Fibroblast of skin of left quadriceps (primary cell): ENCODE measurements around the gene CIAO1.
"Not testable (repeated sequence)": the region's sequence is repeated elsewhere in the genome, so short reads cannot be mapped to it uniquely, and the experiment has no call there.

Source experiments
- DNase-seq, 2 experiments: peaks; one replicate each; pipeline ENCODE4 v3.0.0-alpha.2; 2013; ENCODE audit warnings: low read depth in 2 of 2

The CIAO1 gene

DNA sequence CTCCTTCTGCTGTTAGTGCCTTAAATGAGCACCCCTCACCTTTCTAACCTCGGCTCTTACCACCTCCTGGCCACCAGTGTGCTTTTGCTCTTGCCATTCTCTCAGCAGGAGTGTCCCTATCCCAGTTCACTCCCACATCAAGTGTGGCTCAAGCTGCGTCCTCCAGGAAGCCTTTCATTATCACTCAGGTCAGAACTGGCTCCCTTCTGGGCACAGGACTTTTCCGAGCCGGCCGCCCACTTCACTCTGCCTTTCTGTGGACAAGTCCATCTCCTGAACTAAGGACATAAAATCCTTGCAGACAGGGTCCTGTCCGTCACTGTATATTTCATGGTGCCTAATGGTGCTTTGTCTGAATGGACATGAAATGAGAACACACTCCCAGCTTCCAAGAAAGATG lies 15.8 kb upstream of the CIAO1 start:
- DNase-seq: no peak

DNA sequence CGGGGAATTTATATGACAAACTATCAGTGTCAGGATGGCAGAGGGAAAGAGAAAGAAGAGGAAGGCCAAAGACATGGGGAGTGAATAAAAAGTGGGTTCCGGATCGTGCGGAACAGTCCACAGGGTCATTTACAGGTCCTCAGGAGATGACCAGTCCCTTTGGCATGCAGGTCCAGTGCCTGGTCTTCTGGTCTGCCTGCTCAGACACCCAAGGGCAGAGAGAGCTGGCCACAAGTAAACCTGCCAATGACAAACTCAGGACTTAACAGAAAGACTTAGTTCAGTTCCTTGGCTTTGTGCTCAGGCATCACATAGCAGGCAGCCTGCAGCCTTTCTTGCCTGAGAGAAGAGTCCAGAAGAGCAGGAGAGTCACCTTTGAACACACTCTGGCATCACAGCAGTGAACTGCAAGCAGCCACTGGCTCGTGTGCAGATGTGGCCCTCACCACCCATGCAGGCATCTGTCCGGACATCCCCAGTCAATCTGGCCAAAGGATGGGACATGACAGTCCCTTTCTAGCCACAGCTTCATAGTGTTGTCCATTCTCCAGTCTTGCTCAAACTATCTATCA lies 14.2 kb upstream of the CIAO1 start:
- DNase-seq: peak in 1 of 2 experiments; percentile 34

- no peak for DNase-seq
Measured at GRCh38 chr2:96252526-96252925, 13.5 kb upstream of the CIAO1 start.

- DNase-seq: no peak
Measured at GRCh38 chr2:96253006-96253405, 13.0 kb upstream of the CIAO1 start.

GRCh38 chr2:96254571-96254970 lies 11.5 kb upstream of the CIAO1 start:
- DNase-seq: no peak

DNA sequence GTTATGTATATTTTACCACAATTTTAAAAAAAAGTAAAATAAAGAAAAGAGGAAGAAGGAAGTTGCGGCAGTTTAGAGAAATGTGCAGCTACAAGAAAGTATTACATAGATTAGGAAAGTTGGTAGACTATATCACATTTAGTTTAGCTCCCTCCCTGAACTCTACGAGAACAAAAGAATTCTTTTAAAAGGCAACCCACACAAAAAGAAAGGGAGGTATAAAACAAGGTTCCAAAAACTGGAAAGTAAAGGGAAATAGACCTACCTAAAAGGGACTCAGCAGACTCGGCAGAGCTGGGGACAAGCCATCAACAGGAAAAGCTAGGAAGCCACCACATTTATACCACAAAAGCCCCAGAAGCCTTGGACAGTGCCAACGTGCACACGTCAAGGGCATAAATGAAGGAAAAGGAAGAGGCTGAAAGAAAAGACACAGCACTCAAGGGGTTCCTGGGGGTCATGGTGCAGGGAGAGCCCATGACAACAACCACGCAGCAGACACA lies 9.4 kb upstream of the CIAO1 start:
- DNase-seq: no peak

DNA sequence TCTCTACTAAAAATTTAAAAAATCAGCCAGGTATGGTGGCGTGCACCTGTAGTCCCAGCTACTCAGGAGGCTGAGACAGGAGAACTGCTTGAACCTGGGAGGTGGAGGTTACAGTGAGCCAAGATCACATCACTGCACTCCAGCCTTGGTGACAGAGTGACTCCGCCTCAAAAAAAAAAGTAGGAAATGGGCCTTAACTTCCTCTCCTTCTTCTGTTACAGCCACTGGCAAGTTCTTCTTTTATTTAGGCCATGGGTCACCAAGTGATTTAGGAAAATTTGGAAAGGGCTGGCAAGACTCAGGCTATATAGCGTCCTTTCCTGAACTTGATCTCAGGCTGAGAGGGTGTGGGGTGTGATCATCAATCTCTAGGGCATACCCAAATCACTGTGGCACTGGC lies 8.3 kb upstream of the CIAO1 start:
- DNase-seq: not testable (repeated sequence)

GRCh38 chr2:96258166-96259022 lies 7.6 kb upstream of the CIAO1 start:
- no peak for DNase-seq

GRCh38 chr2:96259497-96259921 lies 6.5 kb upstream of the CIAO1 start:
- DNase-seq: no peak

DNA sequence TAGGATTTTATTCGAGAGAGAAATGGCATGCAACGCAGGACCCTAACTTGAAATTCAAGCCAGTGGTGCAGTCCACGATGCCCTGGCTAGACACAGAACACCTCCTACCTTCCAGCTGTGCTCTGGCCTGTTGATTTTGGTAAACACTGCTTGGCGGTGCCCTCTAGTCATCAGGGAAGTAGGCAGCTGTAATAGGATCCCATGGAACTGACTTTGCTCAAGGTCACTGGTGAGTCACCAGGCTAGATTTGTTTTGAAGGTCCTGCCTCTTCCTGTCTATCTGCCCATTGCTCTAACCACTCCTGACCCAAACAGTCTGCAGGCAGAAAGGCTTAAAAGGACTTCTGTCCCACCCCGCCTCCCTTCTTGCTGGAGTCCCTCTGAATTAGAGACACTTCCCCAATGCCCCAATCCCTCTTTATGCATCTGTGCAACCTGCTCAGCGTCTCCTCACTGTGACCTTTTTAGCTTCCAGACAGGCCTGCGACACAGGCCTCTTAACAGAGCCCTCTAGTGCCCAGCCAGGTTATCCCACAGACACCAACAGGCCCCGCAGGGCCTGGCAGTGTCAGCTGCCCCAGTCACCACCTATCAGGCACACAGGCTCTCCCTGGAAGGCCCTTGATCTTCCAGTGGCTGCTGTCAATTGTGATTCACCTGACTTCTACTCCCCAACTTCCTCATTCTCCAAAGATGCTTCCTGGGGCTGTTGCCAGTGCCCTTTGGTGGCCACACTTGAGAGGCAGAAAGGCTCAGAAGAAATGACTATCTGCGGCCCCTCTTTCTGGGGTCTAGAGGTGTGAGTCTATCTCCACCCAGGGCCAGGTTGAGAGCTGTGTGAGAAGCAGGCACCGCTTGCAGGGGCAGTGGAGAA lies 5.4 kb upstream of the CIAO1 start:
- peak in 1 of 2 experiments; percentile 25 for DNase-seq

DNA sequence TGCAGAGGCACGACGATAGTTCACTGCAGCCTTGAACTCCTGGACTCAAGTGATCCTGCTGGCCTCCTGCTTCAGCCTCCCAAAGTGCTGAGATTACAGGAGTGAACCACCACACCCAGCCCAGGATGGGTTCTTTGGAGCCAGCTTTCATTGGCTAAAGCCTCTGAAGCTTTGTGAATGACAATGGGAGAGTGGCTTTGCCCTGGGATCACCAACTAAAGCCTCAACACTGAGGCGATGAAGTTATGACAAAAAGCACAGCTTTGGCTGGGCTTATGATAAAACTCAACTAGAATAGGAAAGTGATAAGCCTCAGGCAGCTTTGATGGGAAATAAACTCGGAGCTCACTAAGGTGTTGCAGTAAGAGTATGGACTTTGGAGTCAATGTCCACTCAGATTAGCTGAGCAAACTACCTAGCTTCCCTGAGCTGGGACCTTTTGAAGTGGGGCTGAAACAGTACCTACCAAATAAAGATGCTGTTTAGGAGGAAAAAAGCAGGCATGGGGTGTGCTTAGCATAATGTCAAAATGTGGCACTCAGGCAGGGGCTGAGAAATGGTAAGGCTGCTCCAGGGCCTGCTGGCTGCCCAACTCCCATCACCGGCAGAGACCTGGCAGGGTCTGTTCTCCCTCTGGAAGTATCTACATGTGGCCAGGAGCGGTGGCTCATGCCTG lies 4.6 kb upstream of the CIAO1 start:
- no peak for DNase-seq

DNA sequence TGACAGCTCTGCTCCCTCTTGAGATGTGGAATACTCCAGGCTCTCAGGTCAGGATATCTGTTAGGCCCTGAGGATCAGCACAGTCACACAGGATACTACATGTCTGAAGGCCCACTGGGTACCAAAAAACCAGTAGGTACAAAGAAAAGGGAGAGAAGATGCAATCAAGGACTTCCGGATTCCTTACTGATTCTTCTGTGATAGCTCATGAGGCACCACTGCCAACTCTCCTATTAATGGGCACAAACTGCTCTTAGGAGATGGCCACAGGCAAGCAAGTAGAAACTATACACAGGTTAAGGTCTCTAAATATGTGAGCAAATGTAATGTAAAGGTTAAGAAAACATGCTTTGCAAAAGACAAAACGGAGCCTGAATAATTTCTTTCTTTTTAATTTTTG lies 3.7 kb upstream of the CIAO1 start:
- no peak for DNase-seq

GRCh38 chr2:96264086-96264485 lies 1.9 kb upstream of the CIAO1 start:
- no peak for DNase-seq

DNA sequence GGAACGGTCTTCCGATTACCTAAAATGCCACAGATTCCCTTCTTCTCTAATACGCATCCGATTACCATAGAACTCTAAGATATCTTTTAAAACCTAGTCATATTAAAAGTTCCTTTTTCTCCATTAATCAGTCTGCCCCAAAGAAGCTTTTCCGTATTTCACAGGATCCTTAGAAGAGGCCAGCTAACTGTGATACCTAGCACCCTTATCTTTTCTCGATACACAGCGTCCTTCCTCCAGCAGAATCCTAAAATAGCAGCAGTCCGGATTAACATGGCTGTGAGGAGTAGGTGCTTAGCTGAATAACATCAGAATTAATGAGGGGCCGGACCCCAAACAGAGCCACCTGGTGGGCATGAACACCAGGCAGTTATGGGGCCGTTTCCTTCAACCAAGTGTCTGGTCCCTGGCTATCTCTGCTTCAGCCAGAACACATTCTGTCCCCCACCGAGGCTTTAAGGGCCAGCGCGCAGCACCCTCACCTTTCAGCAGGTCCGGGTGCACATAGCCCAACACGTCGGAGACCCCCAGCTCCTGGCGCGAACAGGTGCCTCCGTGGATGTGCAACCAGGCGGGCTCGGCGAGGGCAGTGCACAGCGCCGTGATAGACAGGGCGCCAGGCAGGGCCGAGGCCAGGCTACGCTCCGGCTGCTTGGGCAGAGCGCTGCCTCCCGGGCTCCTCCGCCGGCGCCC lies 1.2 kb upstream of the CIAO1 start:
- no peak for DNase-seq

DNA sequence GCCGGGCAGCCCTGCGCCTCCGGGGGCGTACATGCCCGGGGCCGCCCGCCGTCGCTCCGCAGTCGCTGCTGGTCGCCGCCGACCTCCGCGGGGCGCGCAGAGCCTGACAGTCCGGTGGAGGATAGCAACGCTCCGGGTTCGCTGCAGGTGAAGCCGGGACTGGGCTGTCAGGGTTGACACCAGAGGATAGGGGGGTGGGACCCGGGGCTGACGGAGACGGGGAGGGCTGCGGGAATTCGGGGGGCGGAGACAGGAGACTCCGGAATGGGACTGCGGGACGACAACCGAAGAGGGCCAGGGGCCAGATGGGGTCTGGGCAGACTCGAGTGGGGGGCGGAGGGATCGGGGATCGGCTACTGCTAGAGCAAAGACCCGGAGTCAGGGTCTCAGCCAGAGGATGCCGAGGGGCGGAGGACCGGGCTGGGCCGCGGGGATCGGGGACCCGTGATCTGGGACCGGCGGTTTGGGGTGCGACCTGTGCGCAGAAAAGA lies 631 bp upstream of the CIAO1 start:
- DNase-seq: no peak

DNA sequence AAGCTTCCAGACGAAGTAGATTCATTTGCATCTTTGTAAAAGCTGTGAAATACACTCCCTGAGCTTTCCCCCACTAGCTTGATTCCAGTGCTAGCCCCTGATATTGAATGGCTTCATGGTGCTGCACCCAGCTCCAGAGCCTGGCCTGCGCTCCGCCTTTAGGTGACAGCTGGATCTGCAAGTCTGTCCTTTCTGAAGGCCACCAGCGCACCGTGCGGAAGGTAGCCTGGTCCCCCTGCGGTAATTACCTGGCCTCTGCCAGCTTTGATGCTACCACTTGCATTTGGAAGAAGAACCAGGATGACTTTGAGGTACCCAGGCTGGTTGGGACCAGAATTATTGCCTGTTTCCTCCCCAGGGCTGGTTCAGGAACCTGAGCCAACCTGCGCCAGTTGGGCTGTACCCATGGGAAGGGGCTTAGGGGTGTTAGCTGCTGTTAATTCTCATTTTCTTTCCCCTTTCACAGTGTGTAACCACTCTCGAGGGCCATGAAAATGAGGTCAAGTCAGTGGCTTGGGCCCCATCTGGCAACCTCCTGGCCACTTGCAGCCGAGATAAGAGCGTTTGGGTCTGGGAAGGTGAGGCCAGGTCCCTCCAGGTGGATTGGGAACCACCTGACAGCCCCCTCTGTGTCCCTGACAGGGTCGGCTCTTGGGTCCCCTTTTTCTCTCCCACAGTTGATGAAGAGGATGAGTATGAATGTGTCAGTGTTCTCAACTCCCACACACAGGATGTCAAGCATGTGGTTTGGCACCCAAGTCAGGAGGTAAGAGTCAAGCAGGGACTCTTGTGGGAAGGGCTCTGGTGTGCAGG lies 1.3 kb downstream of the CIAO1 start:
- DNase-seq: no peak

- DNase-seq: no peak
Measured at GRCh38 chr2:96271995-96272394, 6.0 kb downstream of the CIAO1 start.

DNA sequence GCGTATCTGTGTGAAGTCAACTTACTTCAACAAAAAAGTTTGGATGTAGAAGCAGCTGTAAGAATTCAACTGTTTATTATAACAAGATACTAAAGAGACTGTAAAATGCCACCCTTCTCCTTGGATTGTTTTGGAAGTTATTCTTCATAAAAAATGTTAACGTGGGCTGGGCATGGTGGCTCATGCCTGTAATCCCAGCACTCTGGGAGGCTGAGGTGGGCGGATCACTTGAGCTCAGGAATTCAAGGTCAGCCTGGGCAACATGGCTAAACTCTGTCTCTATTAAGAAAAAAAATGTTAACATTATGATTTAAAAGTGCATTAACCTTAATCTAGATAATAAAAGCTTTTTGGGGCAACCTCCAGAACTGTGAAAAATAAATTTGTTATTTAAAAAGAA lies 7.7 kb downstream of the CIAO1 start:
- DNase-seq: no peak

- no peak for DNase-seq
Measured at GRCh38 chr2:96274355-96275056, 8.5 kb downstream of the CIAO1 start.
